WTC11 (cell line): ENCODE data around the gene KCNK5.

Experiments used
- FOXJ3 ChIP-seq: sonication (generic); formaldehyde crosslinking; IDR thresholded peaks from 2 replicates; pipeline ENCODE4 v1.9.0; 2021; ENCODE audit warnings: missing genetic modification reagents, mild to moderate bottlenecking, borderline replicate concordance
- NR1H2 ChIP-seq: sonication (generic); formaldehyde crosslinking; IDR thresholded peaks from 2 replicates; pipeline ENCODE4 v1.9.0; 2021; ENCODE audit warnings: mild to moderate bottlenecking, moderate library complexity, missing genetic modification reagents
- NR3C1 ChIP-seq: sonication (generic); formaldehyde crosslinking; conservative IDR thresholded peaks from 2 replicates; pipeline ENCODE4 v1.8.1; 2023; ENCODE audit warnings: low read depth, mild to moderate bottlenecking, missing genetic modification reagents
- RELA ChIP-seq: sonication (generic); formaldehyde crosslinking; IDR thresholded peaks from 2 replicates; pipeline ENCODE4 v1.8.1; 2022; ENCODE audit warnings: missing genetic modification reagents, mild to moderate bottlenecking, borderline replicate concordance
- TCF7 ChIP-seq: sonication (generic); formaldehyde crosslinking; IDR thresholded peaks from 2 replicates; pipeline ENCODE4 v1.8.0; 2022; ENCODE audit warnings: mild to moderate bottlenecking, low read depth, missing genetic modification reagents, moderate library complexity
- TEAD1 ChIP-seq: sonication (generic); formaldehyde crosslinking; IDR thresholded peaks from 2 replicates; pipeline ENCODE4 v1.8.0; 2022; ENCODE audit warnings: mild to moderate bottlenecking, missing genetic modification reagents
- USF2 ChIP-seq: sonication (generic); formaldehyde crosslinking; IDR thresholded peaks from 2 replicates; pipeline ENCODE4 v1.8.1; 2023; ENCODE audit warnings: mild to moderate bottlenecking, missing genetic modification reagents, moderate library complexity
- ZBTB21 ChIP-seq: sonication (generic); formaldehyde crosslinking; IDR thresholded peaks from 2 replicates; pipeline ENCODE4 v1.8.1; 2023; ENCODE audit warnings: mild to moderate bottlenecking, missing genetic modification reagents, borderline replicate concordance
- ZNF396 ChIP-seq: fragments of 250-450 bp; sonication (Bioruptor Pico); IDR thresholded peaks from 2 replicates; pipeline ENCODE4 v1.8.0; 2021; ENCODE audit warnings: mild to moderate bottlenecking, moderate library complexity, borderline replicate concordance
- TF ChIP-seq, protein P1 (sequence below): fragments of 200-600 bp; IDR thresholded peaks from 2 replicates; pipeline ENCODE4 v1.8.0; 2022; ENCODE audit warnings: antibody characterized with exemption

DNA sequence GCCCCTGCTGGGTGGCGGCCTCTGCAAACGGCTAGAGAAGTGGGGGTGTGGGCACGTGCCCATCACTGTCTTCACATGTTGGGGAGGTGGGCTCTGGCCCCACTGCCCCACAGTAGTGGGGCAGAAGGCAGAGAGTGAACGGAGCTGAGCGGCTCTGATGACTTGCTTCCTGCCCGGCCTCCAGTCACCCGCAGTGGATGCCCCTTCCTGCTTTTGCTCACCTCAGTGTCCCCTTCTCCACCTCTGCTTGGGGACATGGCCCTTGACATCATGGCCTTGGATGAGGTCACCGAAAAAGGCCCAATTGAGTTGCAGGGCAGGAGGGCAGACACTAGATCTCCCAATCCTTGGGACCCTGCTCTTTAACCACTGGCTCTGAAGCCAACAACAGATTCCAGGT, 40.1 kb downstream of the KCNK5 start:
- TF ChIP-seq FOXJ3 (CRISPR knock-in tag) (no peak), RELA (CRISPR knock-in tag) (no peak), NR1H2 (CRISPR knock-in tag) (no peak), TEAD1 (CRISPR knock-in tag) (no peak), ZBTB21 (CRISPR knock-in tag) (no peak), USF2 (CRISPR knock-in tag) (no peak), NR3C1 (CRISPR knock-in tag) (no peak), ZNF396 (no peak), TCF7 (no peak)
- TF ChIP-seq, protein P1, sequence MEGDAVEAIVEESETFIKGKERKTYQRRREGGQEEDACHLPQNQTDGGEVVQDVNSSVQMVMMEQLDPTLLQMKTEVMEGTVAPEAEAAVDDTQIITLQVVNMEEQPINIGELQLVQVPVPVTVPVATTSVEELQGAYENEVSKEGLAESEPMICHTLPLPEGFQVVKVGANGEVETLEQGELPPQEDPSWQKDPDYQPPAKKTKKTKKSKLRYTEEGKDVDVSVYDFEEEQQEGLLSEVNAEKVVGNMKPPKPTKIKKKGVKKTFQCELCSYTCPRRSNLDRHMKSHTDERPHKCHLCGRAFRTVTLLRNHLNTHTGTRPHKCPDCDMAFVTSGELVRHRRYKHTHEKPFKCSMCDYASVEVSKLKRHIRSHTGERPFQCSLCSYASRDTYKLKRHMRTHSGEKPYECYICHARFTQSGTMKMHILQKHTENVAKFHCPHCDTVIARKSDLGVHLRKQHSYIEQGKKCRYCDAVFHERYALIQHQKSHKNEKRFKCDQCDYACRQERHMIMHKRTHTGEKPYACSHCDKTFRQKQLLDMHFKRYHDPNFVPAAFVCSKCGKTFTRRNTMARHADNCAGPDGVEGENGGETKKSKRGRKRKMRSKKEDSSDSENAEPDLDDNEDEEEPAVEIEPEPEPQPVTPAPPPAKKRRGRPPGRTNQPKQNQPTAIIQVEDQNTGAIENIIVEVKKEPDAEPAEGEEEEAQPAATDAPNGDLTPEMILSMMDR: no peak
